Amniotic epithelial cell (primary cell): ENCODE data around the gene ANK2.
A peak's percentile ranks its signal among the peaks of the same experiment; 100 is the strongest.
"Not testable (repeated sequence)": the region's sequence is repeated elsewhere in the genome, so short reads cannot be mapped to it uniquely, and the experiment has no call there.

Experiments used
- DNase-seq: peaks from one replicate; pipeline ENCODE4 v3.0.0-alpha.2; 2010; ENCODE audit warnings: low read depth

Gene ANK2

DNA sequence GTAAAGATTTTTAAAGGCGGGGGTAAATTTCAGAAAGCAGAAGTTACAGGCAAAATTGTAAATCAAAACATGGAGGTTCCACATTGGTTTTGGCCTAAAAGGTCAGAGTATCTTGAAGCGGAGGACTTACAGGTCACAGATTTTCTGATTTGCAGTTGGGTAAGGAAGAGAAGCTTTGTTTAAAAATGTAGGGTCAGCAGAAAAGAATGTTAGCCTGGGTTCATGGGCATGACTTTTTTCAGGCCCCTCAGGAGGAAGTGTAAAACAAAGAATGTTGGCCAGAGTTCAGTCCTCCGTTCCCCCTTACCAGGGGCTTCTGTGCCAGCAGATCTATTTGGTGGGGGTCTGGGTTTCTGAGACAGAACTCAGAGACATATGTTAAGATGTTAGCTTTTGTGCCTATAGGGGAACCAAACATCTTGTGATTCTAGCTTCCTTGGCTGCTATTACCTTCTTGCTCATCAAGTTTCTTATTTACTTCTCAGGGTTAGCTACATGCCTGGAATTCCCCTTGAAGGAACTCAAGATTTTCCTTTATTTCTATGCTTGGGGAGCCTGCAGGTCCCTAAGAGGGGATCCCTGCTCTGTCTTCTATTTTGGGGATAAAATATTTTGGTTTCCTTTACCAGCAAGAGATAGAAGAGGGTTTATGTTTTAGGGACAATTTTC, 160.3 kb downstream of the ANK2 start:
- DNase-seq: no peak

- DNase-seq: no peak
These were observed 163.2 kb downstream of the ANK2 start for GRCh38 chr4:113212613-113213012.

DNA sequence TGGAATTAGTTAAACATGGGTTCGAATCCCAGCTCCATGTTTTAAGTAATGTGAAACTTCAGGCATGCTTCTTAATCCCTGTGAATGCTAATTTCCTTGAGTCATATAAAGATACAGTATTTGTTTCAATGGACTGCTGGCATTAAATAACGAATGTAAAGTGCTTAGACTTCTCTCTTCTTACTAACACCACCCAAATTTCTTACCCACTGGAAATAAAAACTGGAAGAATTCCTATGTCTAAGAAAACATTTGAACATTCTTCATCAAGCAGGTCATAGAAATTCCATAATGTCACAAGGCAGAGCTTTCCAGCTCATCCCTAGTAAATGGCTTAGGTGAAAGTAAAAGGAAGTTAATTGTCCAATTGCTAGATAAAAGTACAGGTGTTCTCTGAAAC, 172.5 kb downstream of the ANK2 start:
- DNase-seq: peak; percentile 2

- peak; percentile 12 for DNase-seq
These were observed 173.0 kb downstream of the ANK2 start for GRCh38 chr4:113222471-113222870.

DNA sequence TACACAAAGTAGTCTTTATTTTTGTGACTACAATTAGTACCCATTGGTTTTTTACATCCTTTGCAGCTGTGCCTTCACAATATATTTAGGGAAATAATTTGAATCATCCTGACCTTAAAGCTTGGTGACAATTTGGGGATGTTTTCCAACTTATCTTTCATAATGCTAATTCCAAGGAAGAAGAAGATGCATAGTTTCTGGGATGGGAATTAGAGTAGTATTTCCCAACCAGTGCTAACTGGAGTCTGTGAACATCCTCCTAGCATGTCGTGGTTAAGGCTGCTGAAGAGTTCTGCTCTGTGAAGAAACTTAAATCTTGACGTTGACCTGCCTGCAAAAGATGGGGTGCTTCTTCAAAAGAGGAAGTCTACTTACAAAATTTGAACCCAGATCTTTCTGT, 173.5 kb downstream of the ANK2 start:
- DNase-seq: peak; percentile 16

- DNase-seq: peak; percentile 4
These were observed 182.7 kb downstream of the ANK2 start for GRCh38 chr4:113232194-113232593.

GRCh38 chr4:113236916-113237315, 187.5 kb downstream of the ANK2 start:
- no peak for DNase-seq

- DNase-seq: no peak
These were observed 193.9 kb downstream of the ANK2 start for GRCh38 chr4:113243312-113243711.

DNA sequence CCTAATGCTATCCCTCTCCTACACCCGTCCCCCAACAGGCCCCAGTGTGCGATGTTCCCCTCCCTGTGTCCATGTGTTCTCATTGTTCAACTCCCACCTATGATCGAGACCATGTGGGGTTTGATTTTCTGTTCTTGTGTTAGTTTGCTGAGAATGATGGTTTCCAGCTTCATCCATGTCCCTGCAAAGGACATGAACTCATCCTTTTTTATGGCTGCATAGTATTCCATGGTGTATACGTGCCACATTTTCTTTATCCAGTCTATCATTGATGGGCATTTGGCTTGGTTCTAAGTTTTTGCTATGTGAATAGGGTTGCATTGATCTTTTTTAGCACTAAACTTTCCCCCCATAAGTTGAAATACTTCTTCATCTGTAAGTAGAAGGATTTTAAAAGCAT, 195.3 kb downstream of the ANK2 start:
- DNase-seq: not testable (repeated sequence)

DNA sequence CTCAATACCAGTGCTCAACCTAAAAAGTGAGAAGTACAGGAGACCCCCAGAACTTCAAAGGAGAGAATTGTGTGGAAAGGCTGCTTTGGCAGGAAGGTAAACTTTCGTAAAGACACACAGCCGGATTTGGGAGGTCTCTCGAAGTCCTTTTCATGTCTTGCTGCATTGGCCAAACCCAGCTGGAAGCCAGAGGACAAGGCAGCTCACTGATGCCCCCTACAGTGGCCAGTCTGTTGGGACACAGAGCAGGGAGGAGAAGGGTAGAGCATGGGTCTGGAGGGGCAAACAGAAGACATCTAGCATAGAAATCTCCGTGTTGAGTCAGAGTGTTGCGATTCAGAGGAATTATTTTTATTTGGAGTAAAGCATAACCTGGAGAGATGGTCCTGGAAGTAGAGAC, 198.9 kb downstream of the ANK2 start:
- no peak for DNase-seq

DNA sequence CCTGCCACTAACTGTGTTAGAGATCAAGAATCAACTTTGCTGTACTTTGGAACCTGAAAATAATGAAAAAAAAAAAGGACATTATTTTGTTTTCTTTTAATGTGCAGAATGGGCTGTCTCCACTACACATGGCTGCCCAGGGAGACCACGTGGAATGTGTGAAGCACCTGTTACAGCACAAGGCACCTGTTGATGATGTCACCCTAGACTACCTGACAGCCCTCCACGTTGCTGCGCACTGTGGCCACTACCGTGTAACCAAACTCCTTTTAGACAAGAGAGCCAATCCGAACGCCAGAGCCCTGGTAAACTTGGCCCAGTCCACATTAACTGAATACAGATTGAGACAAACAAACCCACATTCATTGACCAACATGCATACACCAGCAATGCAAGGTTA, 206.2 kb downstream of the ANK2 start:
- DNase-seq: no peak

GRCh38 chr4:113256946-113257345, 207.5 kb downstream of the ANK2 start:
- DNase-seq: no peak

- no peak for DNase-seq
These were observed 211.2 kb downstream of the ANK2 start for GRCh38 chr4:113260688-113261087.

DNA sequence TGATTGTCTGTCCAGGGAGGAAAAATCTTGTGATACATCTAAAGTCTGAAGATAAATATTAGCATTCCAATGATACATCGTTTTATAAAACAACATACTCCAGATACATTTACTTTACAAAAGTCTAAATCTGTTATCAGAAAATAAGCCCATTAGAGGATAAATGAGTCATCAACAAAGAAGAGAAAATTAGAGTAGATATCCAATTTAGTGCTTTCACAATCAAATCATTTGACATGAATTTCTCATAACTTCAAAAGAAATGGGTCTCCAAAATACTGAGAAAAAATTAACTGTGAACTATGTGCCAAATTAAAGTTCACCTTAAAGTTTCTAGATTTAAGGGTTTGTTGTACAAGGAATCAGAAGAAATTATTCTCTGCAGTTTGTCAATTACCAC, 213.8 kb downstream of the ANK2 start:
- DNase-seq: no peak

DNA sequence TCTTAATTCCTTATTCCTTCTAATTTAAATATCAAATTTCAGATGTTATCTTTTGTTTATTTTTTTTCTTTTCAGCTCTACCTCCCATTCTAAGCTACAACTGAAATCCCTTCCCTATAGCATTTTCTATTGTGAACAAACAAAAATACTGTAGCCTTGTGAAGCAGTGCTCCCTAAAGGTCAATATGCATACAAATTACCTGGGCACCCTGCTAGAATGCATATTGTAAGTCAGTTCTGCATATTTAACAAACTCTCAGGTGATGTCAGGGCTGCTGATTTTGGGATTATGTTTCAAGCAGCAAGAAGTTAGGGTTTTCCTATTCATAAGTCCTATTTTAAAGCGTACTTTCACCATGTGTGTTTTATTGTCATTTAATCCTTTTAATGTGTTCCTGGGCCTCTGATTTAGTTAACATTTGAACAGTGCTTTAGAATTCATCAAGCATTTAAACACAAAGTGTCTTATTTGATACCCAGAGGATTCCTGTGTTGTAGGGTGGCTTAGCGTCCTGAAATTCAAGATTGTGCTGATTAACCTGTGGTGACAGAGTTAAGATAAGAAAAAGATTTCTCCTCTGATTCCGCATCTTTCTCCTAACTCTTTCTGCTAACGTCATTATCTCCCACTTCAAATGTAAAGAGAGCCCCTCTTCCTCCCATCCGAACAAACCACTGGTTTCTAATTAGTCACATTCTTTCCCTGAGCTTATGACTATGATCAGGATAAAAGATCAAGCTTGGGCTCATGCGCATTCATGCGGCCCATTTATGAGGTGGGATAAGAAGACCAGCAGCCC, 221.3 kb downstream of the ANK2 start:
- no peak for DNase-seq

DNA sequence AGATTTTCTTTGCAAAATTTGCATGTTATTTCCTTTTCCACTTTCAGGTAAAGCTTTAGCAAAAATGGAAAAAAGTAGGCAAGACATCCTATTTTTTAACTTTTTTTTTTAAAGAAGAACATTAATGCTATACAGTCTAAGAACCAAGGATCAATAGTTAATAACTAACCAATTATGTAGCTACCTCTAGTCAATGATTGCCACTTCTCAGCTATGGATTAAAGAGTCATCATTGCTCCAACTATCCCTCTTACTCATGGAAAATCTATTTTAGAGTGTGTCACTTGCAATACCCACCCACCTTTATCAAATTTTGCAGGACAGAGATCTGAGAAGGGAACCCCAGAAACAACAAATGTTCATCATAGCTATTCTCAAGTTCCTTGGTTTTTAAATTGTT, 223.1 kb downstream of the ANK2 start:
- no peak for DNase-seq

GRCh38 chr4:113273721-113274220, 224.3 kb downstream of the ANK2 start:
- no peak for DNase-seq

DNA sequence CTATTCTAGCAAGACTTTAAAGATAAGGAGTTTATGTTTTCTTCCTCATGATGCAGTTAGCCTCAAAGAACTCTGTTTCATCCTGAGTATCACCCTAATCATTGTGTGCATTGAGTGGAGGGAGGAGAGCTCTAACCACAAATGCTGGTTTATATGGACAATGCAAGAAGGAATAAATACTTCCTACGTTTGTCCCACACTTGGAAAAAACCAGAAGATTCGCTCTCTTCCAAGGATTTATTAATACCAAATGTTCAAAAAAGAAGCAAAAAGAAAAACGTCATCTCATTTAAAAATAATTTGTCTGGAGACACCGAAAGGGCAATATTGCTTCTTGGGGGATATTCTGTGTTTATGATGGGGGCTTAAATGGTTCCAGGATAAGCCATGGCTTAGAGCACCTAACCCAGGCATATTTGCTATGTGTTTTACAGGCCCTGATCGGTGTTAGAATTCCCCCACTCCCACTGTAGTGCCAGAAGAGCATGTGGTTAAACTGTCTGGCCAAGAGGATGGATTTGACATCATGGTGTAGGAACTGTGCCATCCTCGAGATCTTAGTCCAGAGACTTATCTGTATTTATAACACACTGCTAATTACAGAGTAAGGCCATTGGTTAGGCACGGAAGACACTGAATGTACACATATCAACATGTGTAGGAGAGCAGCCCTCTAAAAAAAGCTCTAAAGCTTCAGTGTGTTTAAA, 227.2 kb downstream of the ANK2 start:
- no peak for DNase-seq

DNA sequence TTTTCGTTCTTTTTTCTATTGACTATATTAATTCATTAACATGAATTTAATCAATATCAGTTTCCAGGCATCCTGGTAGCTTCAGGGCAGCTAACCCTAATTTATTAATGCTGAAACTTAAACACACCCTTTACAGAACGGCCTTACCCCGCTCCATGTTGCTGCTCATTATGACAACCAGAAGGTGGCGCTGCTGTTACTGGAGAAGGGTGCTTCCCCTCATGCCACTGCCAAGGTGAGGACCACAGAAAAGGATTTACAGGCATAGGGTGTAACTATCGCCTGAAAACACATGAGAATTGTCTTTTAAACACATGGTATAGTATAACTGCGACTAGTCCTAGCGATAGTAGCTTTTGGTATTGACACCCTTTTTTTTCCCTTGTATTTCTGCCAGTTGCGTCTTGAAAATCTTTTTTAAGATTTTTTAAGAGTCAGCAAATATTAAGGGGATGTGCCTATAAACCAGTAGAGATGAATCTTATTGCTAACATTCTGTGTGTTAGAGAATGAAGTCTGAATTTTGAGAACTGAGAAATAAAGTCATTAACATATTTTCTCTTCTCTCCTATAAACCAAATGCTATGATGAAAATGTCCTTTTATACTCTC, 229.0 kb downstream of the ANK2 start:
- DNase-seq: peak; percentile 65

- DNase-seq: no peak
These were observed 236.0 kb downstream of the ANK2 start for GRCh38 chr4:113285501-113285900.

GRCh38 chr4:113288257-113288656, 238.8 kb downstream of the ANK2 start:
- DNase-seq: no peak

DNA sequence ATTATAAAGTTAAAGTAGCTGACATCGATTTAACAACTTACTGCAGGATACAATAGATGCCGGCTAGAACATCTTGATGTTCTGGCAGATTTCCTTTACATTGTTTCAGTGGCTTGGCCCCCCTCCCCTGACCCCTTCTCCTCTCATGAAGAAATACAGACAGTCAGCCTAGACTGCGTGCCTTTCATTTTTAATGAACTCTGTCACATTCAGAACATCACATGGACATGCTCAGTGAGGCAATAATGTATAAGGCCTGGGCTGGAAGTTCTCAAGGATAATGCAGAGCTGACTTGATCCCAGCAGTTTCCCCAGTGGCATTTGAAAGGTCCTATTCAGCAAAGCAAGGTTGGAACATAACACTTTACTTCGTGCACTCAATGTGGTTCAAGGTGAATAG, 239.2 kb downstream of the ANK2 start:
- peak; percentile 5 for DNase-seq
